Tibial artery (tissue), 4 donors: ENCODE data around the gene B3GALT2.
A peak's percentile ranks its signal among the peaks of the same experiment; 100 is the strongest.

ENCODE experiments used
- DNase-seq, 2 donors: peaks; one replicate each; pipeline ENCODE4 v3.0.0-alpha.2; 2019
- H3K27ac ChIP-seq, 2 donors: fragments of 200-600 bp; sonication (generic) in 1 of 2; 1 replicate in 1 of 2; 2 replicates in 1 of 2; pipeline ENCODE4 v1.5.1; 2018 to 2019; ENCODE audit warnings: mild to moderate bottlenecking in 1 of 2
- H3K27me3 ChIP-seq, 2 donors: fragments of 200-600 bp; sonication (generic) in 1 of 2; one replicate each; pipeline versions ENCODE4 v1.5.1 to v1.6.0; 2016 to 2019
- H3K36me3 ChIP-seq, 3 donors: fragments of 200-600 bp; sonication (generic) in 2 of 3; one replicate each; pipeline ENCODE4 v1.5.1; 2016 to 2019; ENCODE audit warnings: mild to moderate bottlenecking in 2 of 3
- H3K4me1 ChIP-seq, 4 donors: fragments of 200-600 bp; sonication (generic) in 2 of 4; 1 replicate in 3 of 4; 2 replicates in 1 of 4; pipeline ENCODE4 v1.5.1; 2016 to 2019
- H3K4me3 ChIP-seq, 2 donors: fragments of 200-600 bp; sonication (generic) in 1 of 2; 1 replicate in 1 of 2; 2 replicates in 1 of 2; pipeline ENCODE4 v1.5.1; 2018 to 2019; ENCODE audit warnings: mild to moderate bottlenecking in 2 of 2
- H3K9me3 ChIP-seq, 3 donors: fragments of 200-600 bp; sonication (generic) in 1 of 3; one replicate each; pipeline ENCODE4 v1.5.1; 2016 to 2019
- CTCF ChIP-seq, 2 experiments: fragments of 200-600 bp in 1 of 2; fragments of 450-650 bp in 1 of 2; IDR thresholded peaks; one replicate each; pipeline ENCODE4 v1.5.1; 2017 to 2019; ENCODE audit warnings: antibody characterized with exemption in 2 of 2, mild to moderate bottlenecking in 1 of 2, moderate library complexity in 1 of 2
- intact Hi-C: fragments of 100-400 bp; cut with DNase I; formaldehyde crosslinking; loops from one replicate; pipeline ENCODE4 v1.15.0; 2023; ENCODE audit warnings: low total_unique reads

The B3GALT2 gene

GRCh38 chr1:193221651-193222050 is 35.2 kb upstream of the B3GALT2 start:
- TF ChIP-seq CTCF (IDR thresholded peaks at IDR 0.05), result no peak
- Histone ChIP-seq H3K27ac (no peak overlapping the region), H3K36me3 (peaks cover 0 to 25% (median 6%) of the 10 kb centered on the region in 3 donors), H3K4me3 (no peak overlapping the region), H3K4me1 (no peaks in the 10 kb centered on the region), H3K27me3 (no peaks in the 10 kb centered on the region), H3K9me3 (no peaks in the 10 kb centered on the region)
- intact Hi-C loops, result no loop called here
- no peak for DNase-seq

GRCh38 chr1:193219391-193219790 is 33.0 kb upstream of the B3GALT2 start:
- DNase-seq, result no peak
- Histone ChIP-seq H3K9me3 (no peaks in the 10 kb centered on the region), H3K4me1 (no peaks in the 10 kb centered on the region), H3K27ac (no peak overlapping the region), H3K27me3 (no peaks in the 10 kb centered on the region), H3K4me3 (no peak overlapping the region), H3K36me3 (peaks cover 0 to 43% (median 25%) of the 10 kb centered on the region in 3 donors)
- intact Hi-C loops, result no loop called here
- no peak for TF ChIP-seq CTCF (IDR thresholded peaks at IDR 0.05)

GRCh38 chr1:193216920-193217319 is 30.5 kb upstream of the B3GALT2 start:
- no peak overlapping the region for H3K4me3 ChIP-seq
- H3K4me1 ChIP-seq, result no peaks in the 10 kb centered on the region
- peak in 1 of 2 donors; percentile 40 for DNase-seq
- peaks cover 0 to 53% (median 28%) of the 10 kb centered on the region in 3 donors for H3K36me3 ChIP-seq
- no peak overlapping the region for H3K27ac ChIP-seq
- H3K27me3 ChIP-seq, result no peaks in the 10 kb centered on the region
- H3K9me3 ChIP-seq, result no peaks in the 10 kb centered on the region
- intact Hi-C loops, result no loop called here
- TF ChIP-seq CTCF (IDR thresholded peaks at IDR 0.05), result no peak

GRCh38 chr1:193213998-193214397 is 27.6 kb upstream of the B3GALT2 start:
- no peaks in the 10 kb centered on the region for H3K4me1 ChIP-seq
- DNase-seq, result no peak
- TF ChIP-seq CTCF (IDR thresholded peaks at IDR 0.05), result no peak
- no peak overlapping the region for H3K4me3 ChIP-seq
- no peak overlapping the region for H3K27ac ChIP-seq
- H3K9me3 ChIP-seq, result no peaks in the 10 kb centered on the region
- intact Hi-C loops, result no loop called here
- peaks cover 0 to 49% (median 28%) of the 10 kb centered on the region in 3 donors for H3K36me3 ChIP-seq
- no peaks in the 10 kb centered on the region for H3K27me3 ChIP-seq

- no peak overlapping the region for H3K27ac ChIP-seq
- no peak for DNase-seq
- H3K9me3 ChIP-seq, result peaks cover 0 to under 1% (median 0%) of the 10 kb centered on the region in 3 donors
- no peaks in the 10 kb centered on the region for H3K4me1 ChIP-seq
- no peaks in the 10 kb centered on the region for H3K27me3 ChIP-seq
- H3K36me3 ChIP-seq, result peaks cover 2 to 38% (median 32%) of the 10 kb centered on the region in 3 donors
- no peak for TF ChIP-seq CTCF (IDR thresholded peaks at IDR 0.05)
- H3K4me3 ChIP-seq, result no peak overlapping the region
- intact Hi-C loops, result no loop called here
Observed at GRCh38 chr1:193212637-193213036, 26.2 kb upstream of the B3GALT2 start.

- Histone ChIP-seq H3K27me3 (no peaks in the 10 kb centered on the region), H3K9me3 (peaks cover 0 to 8% (median 0%) of the 10 kb centered on the region in 3 donors), H3K4me1 (no peaks in the 10 kb centered on the region), H3K36me3 (peaks cover 11 to 37% (median 33%) of the 10 kb centered on the region in 3 donors), H3K4me3 (no peak overlapping the region), H3K27ac (no peak overlapping the region)
- intact Hi-C loops, result no loop called here
- no peak for DNase-seq
- TF ChIP-seq CTCF (IDR thresholded peaks at IDR 0.05), result no peak
Observed at GRCh38 chr1:193211539-193211938, 25.1 kb upstream of the B3GALT2 start.
